GM21576 (cell line): ENCODE results near the gene PCDHAC2.

Experiments
- ATAC-seq: cut with Tn5 transposase; IDR thresholded peaks from one replicate; pipeline ENCODE4 v1.9.1; 2021; ENCODE audit warnings: mild to moderate bottlenecking, moderate library complexity; ENCODE audit not compliant: unreplicated experiment

PCDHAC2 gene, protein sequence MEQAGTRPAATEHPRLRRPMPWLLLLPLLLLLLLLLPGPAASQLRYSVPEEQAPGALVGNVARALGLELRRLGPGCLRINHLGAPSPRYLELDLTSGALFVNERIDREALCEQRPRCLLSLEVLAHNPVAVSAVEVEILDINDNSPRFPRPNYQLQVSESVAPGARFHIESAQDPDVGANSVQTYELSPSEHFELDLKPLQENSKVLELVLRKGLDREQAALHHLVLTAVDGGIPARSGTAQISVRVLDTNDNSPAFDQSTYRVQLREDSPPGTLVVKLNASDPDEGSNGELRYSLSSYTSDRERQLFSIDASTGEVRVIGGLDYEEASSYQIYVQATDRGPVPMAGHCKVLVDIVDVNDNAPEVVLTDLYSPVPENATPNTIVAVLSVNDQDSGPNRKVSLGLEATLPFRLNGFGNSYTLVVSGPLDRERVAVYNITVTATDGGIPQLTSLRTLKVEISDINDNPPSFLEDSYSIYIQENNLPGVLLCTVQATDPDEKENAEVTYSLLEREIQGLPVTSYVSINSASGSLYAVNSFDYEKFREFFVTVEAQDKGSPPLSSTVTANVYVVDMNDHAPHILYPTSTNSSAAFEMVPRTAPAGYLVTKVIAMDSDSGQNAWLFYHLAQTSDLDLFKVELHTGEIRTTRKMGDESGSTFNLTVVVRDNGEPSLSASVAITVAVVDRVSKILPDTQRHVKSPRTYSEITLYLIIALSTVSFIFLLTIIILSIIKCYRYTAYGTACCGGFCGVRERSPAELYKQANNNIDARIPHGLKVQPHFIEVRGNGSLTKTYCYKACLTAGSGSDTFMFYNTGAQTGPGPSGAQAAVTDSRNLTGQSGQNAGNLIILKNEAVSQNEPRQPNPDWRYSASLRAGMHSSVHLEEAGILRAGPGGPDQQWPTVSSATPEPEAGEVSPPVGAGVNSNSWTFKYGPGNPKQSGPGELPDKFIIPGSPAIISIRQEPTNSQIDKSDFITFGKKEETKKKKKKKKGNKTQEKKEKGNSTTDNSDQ

DNA sequence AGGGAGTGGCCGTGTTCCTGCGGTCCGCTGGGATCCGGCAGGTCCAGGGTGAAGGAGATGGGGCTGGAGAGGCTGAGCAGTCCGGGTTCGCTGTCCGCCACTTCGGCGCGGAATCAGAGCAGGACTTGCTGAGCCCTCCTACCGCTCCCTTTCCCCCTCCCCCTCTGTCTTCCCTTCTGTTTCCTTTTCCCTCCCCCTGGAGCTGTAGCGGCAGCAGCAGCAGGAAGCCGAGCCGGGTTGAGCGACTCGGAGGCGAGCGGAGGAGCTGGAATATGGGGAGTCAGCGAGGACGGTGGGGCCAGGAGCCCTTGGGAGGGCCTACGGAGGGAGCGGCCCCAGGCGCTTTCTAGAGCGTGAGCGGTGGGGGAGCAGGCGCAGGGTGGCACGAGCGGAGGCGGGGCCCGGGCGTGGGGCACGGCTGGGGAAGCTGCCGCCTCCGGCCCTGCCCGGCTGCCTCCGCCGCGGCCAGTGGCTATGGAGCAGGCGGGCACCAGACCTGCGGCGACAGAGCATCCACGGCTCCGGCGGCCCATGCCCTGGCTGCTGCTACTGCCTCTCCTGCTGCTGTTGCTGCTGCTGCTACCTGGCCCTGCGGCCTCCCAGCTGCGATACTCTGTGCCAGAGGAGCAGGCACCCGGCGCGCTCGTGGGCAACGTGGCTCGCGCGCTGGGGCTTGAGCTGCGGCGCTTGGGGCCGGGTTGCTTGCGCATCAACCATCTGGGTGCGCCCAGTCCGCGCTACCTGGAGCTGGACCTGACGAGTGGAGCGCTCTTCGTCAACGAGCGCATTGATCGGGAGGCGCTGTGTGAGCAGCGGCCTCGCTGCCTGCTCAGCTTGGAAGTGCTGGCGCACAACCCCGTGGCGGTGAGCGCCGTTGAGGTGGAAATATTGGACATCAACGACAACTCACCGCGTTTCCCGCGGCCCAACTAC, at the start of gene PCDHAC2:
Gene PCDHAC2 (plus strand): TSS at position 184 of the 933 bp plus-strand sequence. CDS start 291 bp downstream, at position 475.
- no peak for ATAC-seq

DNA sequence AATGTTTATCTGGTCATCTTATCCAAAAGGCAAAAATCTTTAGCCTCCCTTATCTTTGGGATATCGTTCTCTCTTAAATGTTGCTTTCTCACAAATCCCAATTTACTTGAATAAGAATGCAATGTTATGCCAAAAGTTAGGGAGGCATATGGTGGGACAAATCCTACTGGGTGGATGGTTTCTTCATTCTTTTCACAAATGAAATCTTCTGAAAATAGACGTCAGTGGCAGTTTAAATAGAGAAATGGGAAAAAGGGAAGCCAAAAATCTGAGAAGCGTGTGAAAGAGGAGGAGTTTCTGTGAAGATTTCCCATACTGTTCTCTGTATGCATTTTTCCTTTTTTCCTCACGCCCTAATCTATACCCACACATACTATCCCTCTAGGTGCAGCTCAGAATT, 42.7 kb upstream of the PCDHAC2 start:
- no peak for ATAC-seq

DNA sequence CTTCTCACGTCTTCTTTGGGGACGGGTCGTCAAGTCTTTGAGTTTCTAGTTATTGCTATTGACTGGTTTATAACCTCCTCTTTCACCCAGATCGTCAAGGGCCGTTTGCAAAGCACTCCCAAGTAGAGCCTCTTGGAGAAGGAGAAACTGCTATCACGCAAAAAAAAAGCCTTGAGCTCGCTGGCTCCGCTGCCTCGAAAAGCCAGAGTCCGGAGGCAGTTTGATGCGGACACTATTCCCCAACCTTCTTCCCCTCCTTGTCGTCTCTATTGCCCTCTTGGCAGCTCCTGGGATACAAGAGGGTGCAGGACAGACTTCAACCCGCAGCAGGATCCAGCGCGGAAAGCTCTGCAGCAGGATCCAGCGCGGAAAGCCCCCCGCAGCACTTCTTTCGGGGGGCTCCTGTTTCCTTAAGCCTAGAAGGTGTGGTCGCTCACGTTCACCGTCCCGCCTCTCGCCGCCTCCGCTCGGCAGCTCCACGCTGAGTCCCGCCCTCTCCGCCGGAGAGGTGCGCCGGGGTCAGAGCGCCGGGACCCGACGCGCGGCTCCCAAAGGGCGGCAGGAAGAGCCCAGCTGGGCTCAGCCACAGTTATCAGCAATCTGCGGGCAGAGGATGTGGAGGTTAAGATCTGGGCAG, 40.4 kb upstream of the PCDHAC2 start, which contains the start of gene PCDHAC1:
Gene PCDHAC1 (plus strand): TSS at position 494 of the 637 bp plus-strand sequence. CDS start 594 bp downstream, outside the sequence.
- no peak for ATAC-seq

DNA sequence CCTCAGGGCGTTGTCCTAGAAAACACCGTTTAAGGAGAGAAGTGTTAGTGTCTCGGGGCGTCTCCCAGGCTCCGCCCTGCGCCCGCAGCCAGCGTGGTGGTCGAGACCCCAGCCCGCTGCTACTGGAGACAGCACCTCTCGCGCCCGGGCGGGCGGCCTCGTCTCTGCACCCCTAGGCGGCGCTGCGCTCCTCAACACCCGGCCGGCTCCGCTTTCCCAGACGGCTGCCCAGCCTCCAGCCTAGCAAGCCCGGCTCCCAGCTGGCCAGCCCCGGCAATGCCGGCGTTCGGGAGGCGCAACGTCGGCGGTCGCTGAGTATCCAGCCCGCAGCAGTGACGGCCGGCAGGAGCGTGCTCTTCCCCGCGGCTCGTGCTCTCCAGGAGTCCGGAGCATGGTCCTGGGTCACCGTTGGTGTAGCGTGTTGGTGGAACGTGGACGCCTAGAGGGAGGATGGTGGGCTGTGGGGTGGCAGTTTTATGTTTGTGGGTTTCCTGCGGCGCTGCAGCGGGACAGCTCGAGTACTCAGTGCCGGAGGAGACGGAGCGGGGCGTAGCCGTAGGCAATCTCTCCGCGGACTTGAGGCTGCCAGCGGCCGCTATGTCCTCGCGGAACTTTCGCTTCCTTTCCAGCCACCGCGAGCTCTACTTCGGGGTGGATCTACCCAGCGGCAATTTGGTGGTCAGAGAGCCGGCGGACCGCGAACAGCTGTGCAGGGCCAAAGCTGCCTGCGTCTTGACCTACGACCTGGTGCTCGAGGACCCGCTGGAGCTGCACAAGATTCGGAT, 39.6 kb upstream of the PCDHAC2 start:
- no peak for ATAC-seq

DNA sequence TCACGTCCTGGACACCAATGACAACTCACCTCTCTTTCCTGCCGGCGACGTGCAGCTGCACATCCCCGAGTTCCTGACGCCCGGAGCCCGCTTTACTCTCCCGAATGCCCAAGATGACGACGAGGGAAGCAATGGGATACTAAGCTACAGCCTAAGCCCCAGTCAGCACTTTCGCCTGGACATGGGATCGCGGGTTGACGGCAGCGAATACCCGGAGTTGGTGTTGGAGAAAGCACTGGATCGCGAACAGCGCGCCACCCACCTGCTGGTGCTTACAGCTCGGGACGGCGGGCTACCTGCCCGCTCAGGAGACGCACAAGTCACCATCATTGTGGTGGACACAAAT, 39.1 kb upstream of the PCDHAC2 start:
- ATAC-seq: no peak

DNA sequence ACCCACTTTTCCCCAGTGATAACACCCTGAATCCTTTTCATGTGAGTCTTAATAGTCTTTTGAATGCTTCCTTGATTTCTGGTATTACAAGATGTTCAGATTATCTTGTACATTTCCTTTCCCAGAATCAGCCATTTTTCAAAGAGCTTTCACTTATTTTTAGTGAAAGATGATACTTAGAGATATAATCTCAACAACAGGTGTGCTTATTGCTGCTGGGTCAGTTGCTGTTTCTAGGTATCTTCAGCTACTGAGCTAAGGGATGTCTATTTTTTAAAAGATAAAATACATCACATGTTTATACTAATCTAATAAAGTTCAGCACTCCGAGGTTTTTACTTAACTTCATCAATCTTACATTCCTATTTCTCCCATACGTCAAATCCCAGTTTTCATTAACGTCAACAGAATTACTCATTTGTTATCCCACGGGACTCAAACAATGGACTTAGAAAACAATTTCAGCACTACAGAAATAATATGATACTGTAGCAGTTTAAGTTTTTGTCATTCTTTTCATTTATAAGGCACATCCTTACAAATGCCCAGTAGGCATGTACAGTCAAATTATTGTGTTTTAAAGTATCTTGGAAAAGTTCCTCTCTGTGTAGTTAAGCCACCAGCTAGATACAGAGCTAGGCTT, 31.2 kb upstream of the PCDHAC2 start:
- ATAC-seq: no peak

DNA sequence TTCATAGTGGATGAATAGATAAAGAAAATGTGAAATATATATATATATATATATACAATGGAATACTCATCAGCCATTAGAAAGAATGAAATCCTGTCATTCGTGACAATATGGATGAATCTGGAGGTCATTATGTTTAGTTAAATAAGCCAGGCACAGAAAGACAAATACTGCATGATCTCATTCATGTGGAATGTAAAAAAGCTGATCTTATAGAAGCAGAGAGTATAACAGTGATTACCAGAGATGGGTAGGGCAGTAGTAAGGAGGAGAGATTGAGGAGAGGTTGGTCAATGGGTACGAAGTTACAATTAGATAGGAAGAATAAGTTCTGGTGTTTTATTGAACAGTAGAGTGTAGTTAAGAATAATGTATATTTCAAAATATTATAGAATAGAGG, 19.7 kb upstream of the PCDHAC2 start:
- no peak for ATAC-seq

DNA sequence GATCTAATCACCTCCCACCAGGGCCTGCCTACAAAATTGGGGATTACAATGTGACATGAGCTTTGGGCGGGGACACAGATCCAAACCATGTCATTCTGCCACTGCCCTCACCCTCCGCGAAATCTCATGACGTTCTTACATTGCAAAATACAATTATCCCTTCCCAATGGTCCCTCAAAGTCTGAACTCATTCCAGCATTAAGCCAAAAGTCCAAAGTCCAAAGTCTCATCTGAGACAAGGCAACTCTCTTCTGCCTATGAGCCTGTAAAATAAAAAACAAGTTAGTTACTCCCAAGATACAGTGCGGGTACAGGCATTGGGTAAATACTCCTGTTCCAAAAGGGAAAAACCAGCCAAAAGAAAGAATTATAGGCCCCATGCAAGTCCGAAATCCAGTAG, 14.6 kb upstream of the PCDHAC2 start:
- no peak for ATAC-seq

DNA sequence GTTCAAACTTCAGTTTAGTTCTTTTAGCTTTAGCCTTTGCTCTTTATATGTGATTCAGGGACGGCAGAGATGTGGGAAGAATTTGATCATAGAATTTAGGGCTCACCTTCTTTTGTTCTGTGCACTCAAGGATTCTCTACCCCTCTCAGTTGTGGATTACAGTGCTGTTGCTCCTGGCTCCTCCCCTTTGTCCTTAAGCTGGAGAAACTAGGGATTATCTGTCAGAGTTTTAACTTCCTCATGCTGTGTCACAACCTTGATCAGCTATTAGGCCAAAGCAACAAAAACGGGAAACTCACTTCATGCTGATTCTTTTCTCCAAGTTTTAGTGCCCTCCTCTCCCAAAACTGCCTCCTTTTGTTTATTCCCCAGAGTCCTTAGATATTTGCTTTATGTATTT, 13.0 kb upstream of the PCDHAC2 start:
- no peak for ATAC-seq

DNA sequence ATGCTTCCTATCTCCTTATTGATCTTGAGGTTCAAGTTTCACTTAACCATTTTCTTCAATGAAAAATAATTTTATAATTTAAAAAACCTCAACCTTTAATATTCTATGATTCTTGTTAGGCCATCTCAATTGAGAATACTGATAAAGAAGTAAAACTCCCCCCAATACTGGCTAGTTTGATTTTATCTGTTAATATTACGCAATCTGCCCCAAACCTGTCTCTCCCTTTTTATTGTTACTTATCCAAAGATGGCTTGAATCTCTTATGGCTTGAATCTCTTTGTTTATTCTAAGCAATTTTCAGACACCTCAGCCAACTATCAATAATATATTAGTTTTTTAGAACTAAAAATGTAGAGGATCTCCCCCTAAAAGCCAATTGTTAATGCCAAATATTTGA, 4.1 kb upstream of the PCDHAC2 start:
- no peak for ATAC-seq

DNA sequence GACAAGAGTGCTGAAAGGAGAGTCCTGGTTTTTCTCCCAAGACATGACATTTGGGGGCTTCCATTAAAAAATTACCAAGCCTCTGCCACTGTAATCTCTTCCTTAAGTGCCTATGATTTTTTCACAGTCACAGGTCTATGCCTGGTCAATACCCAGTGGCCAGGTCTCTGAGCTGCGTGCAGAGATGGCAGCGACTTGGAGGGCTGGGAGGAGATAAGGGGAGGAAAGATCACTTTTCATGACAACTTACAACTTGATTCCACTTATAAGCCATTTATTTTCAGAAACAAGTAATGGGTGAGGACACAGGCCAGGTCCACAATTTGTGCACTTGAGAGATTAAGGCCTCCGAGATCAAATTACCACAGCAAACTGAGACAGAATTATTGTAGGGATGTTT, 1.9 kb upstream of the PCDHAC2 start:
- no peak for ATAC-seq

DNA sequence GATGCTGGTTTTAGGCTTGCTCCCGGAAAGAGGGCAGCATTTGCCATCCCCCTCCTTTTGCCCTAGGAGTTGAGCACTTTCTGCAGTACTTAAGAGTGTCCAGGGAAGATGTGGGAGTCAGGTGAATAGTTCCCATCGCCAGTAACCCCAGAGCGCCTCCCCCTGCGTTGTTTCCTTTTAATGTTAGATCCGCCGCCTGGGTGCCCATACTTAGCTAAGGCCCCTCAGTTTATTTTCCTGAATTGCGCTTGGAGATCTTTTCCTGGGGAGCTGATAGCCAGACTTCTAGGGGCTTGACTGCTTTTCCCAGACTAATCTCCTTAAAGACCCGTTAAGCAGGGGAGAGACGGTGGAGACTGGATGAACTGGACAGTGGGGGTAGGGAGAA, 377 bp upstream of the PCDHAC2 start:
- ATAC-seq: no peak

DNA sequence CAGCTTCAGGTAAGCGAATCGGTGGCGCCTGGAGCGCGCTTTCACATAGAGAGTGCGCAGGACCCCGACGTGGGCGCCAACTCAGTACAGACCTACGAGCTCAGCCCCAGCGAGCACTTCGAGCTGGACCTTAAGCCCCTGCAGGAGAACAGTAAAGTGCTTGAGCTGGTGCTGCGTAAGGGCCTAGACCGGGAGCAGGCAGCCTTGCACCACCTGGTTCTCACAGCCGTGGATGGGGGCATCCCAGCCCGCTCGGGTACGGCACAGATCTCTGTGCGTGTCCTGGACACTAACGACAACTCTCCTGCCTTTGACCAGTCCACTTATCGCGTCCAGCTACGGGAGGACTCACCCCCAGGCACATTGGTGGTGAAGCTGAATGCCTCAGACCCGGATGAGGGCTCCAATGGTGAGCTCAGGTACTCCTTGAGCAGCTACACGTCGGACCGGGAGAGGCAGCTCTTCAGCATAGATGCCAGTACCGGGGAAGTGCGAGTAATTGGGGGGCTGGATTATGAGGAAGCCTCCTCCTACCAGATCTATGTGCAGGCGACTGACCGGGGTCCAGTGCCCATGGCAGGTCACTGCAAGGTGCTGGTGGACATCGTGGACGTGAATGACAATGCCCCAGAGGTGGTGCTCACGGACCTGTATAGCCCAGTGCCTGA, 1.1 kb downstream of the PCDHAC2 start:
- ATAC-seq: no peak

DNA sequence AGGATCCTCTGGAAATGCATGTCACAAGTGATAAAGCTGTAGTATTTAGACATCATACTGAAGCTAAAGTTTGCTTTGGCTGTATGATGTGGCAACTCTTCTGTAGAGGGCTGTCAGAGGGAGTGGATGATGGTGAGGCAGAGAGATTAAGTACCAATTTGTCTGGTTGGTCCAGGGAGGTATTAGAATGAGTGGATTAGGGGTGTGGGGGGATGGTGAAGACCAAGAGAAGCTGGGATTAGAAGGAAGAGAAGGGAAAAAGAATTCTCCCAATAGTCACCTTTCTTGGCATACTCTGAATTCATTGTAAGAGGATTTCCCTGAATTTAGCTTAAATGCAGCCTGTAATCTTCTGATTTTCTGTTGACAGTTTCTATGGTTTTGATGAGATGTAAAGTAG, 3.6 kb downstream of the PCDHAC2 start:
- no peak for ATAC-seq

DNA sequence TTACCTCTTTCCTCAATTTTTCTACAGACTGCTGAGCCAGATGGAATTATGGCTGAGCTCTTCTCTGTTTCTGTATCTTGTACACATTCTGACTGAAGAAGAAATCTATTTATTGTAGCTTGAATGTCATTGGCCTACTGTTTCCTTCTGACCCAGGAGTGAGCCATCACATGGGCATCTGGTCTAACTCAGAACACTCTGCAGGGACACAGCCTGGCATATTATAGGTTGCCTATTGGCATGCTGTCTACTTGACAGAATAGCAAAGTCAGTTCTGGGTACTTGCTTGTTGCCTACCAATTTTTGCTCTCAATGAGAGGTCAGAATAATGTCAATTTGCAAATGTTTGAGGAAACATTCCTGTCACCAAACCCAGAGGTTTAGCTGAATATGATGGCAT, 7.3 kb downstream of the PCDHAC2 start:
- ATAC-seq: no peak

DNA sequence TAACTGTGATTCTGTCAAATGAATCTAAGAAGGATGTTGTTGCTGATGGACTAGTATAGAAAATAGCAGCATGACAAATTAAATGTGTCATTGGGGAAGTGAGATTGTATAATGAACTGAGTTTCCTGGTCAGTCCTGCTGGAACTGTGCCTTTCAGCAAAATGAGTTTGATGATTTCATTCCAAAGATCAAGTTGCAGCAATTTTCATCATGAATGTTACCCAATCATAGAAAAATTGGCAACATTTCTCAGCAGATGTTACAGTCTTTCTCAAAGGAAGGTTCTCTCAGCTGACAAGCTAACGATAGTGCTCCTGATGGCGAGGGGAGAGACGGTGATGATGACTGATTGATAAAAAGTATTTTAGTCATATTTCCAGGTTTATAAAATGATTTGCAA, 10.7 kb downstream of the PCDHAC2 start:
- ATAC-seq: no peak

DNA sequence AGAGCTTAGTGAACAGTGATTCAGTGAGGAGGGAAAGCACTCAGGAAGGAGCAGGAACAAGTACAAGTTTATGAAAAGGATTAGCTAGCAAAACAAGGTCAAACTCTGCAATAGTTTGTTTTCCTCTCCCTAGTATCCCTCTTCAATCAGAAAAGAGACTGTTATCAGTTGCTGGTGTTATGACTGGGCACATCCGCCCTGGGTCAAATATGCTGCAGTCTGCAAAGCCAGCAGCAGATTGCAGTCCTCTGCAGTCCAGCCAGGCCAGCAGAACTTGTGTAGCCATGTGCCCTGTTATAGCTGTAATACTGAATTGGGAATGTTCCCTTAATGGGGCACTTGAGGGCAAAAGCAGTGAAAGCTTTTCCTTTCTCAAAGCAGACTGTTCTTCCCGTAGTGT, 12.0 kb downstream of the PCDHAC2 start:
- ATAC-seq: no peak

DNA sequence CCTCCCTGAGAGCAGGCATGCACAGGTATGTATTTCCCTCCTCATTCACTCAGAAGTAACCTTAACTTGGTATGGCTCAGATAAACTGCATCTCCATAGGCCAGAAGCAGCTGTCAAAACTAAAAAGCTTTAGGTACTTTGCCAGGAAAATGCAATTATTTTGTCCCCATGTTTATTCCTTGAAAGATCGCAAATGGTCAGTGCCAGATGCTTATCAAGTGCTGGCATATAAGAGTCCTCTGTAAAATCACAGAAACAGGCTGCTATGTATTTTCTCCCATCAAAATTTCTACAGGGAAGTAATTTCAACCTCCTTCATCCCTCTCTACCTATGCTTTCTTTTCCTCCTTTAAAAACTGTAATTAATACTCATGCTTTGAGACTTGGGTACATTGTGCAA, 12.7 kb downstream of the PCDHAC2 start:
- ATAC-seq: no peak
